ENCODE results near the gene ELMOD1.

The ELMOD1 gene

GRCh38 chr11:107682572-107682971 is 91.6 kb downstream of the ELMOD1 start:
- Mint-ChIP-seq H3K4me1 (no peaks in the 10 kb centered on the region), H3K36me3 (no peaks in the 10 kb centered on the region), H3K9me3 (no peaks in the 10 kb centered on the region), H3K27ac (no peak overlapping the region), H3K4me3 (no peak overlapping the region)
- DNase-seq (ENCODE audit: low spot score in 2 of 2) (no peak), ATAC-seq (no peak)

- H3K9me3 Mint-ChIP-seq, result no peaks in the 10 kb centered on the region
- H3K36me3 Mint-ChIP-seq, result no peaks in the 10 kb centered on the region
- no peaks in the 10 kb centered on the region for H3K4me1 Mint-ChIP-seq
- no peak overlapping the region for H3K4me3 Mint-ChIP-seq
- DNase-seq (ENCODE audit: low spot score in 2 of 2) (no peak), ATAC-seq (no peak)
- no peak overlapping the region for H3K27ac Mint-ChIP-seq
Measured at GRCh38 chr11:107683061-107683460, 92.1 kb downstream of the ELMOD1 start.

- DNase-seq (ENCODE audit: low spot score in 2 of 2) (no peak), ATAC-seq (no peak)
- no peaks in the 10 kb centered on the region for H3K36me3 Mint-ChIP-seq
- H3K4me1 Mint-ChIP-seq, result no peaks in the 10 kb centered on the region
- no peaks in the 10 kb centered on the region for H3K9me3 Mint-ChIP-seq
- H3K4me3 Mint-ChIP-seq, result no peak overlapping the region
- no peak overlapping the region for H3K27ac Mint-ChIP-seq
Measured at GRCh38 chr11:107683807-107684206, 92.9 kb downstream of the ELMOD1 start.

- no peak overlapping the region for H3K4me3 Mint-ChIP-seq
- H3K36me3 Mint-ChIP-seq, result no peaks in the 10 kb centered on the region
- H3K4me1 Mint-ChIP-seq, result no peaks in the 10 kb centered on the region
- ATAC-seq (no peak), DNase-seq (ENCODE audit: low spot score in 2 of 2) (no peak)
- H3K9me3 Mint-ChIP-seq, result no peaks in the 10 kb centered on the region
- no peak overlapping the region for H3K27ac Mint-ChIP-seq
Measured at GRCh38 chr11:107688322-107688918, 97.5 kb downstream of the ELMOD1 start.

GRCh38 chr11:107689317-107690202 is 98.6 kb downstream of the ELMOD1 start:
- DNase-seq (ENCODE audit: low spot score in 2 of 2) (peak; percentile 18 to 68), ATAC-seq (peak; percentile 79)
- Mint-ChIP-seq H3K4me1 (no peaks in the 10 kb centered on the region), H3K27ac (no peak overlapping the region), H3K4me3 (no peak overlapping the region), H3K36me3 (no peaks in the 10 kb centered on the region), H3K9me3 (no peaks in the 10 kb centered on the region)

GRCh38 chr11:107691000-107691750 is 100.2 kb downstream of the ELMOD1 start:
- Mint-ChIP-seq H3K9me3 (no peaks in the 10 kb centered on the region), H3K4me3 (no peak overlapping the region), H3K4me1 (no peaks in the 10 kb centered on the region), H3K36me3 (no peaks in the 10 kb centered on the region), H3K27ac (no peak overlapping the region)
- ATAC-seq, result no peak
- no peak for DNase-seq (ENCODE audit: low spot score in 2 of 2)

- DNase-seq (ENCODE audit: low spot score in 2 of 2), result no peak
- H3K36me3 Mint-ChIP-seq, result no peaks in the 10 kb centered on the region
- H3K27ac Mint-ChIP-seq, result no peak overlapping the region
- no peaks in the 10 kb centered on the region for H3K4me1 Mint-ChIP-seq
- no peak overlapping the region for H3K4me3 Mint-ChIP-seq
- no peak for ATAC-seq
- H3K9me3 Mint-ChIP-seq, result no peaks in the 10 kb centered on the region
Measured at GRCh38 chr11:107695446-107695845, 104.5 kb downstream of the ELMOD1 start.

- H3K9me3 Mint-ChIP-seq, result no peaks in the 10 kb centered on the region
- H3K4me3 Mint-ChIP-seq, result no peak overlapping the region
- ATAC-seq (no peak), DNase-seq (ENCODE audit: low spot score in 2 of 2) (no peak)
- no peaks in the 10 kb centered on the region for H3K36me3 Mint-ChIP-seq
- H3K4me1 Mint-ChIP-seq, result no peaks in the 10 kb centered on the region
- no peak overlapping the region for H3K27ac Mint-ChIP-seq
Measured at GRCh38 chr11:107696140-107696539, 105.2 kb downstream of the ELMOD1 start.

GRCh38 chr11:107697291-107697690 is 106.3 kb downstream of the ELMOD1 start:
- H3K27ac Mint-ChIP-seq, result no peak overlapping the region

GRCh38 chr11:107699371-107700285 is 108.7 kb downstream of the ELMOD1 start:
- no peak for ATAC-seq
- no peak overlapping the region for H3K27ac Mint-ChIP-seq
- no peaks in the 10 kb centered on the region for H3K4me1 Mint-ChIP-seq
- no peaks in the 10 kb centered on the region for H3K36me3 Mint-ChIP-seq
- DNase-seq (ENCODE audit: low spot score in 2 of 2), result no peak
- no peak overlapping the region for H3K4me3 Mint-ChIP-seq
- no peaks in the 10 kb centered on the region for H3K9me3 Mint-ChIP-seq

More at GRCh38 chr11:107697291-107697690, 106.3 kb downstream of the ELMOD1 start:
- H3K9me3 Mint-ChIP-seq, result no peaks in the 10 kb centered on the region
- DNase-seq (ENCODE audit: low spot score in 2 of 2) (no peak), ATAC-seq (no peak)
- no peaks in the 10 kb centered on the region for H3K36me3 Mint-ChIP-seq
- no peaks in the 10 kb centered on the region for H3K4me1 Mint-ChIP-seq
- H3K4me3 Mint-ChIP-seq, result no peak overlapping the region

GRCh38 chr11:107702109-107702660 is 111.2 kb downstream of the ELMOD1 start:
- Mint-ChIP-seq H3K9me3 (no peaks in the 10 kb centered on the region), H3K4me1 (no peaks in the 10 kb centered on the region), H3K27ac (no peak overlapping the region), H3K4me3 (no peak overlapping the region), H3K36me3 (no peaks in the 10 kb centered on the region)
- no peak for ATAC-seq
- no peak for DNase-seq (ENCODE audit: low spot score in 2 of 2)

- DNase-seq (ENCODE audit: low spot score in 2 of 2) (no peak), ATAC-seq (no peak)
- Mint-ChIP-seq H3K36me3 (no peaks in the 10 kb centered on the region), H3K4me1 (no peaks in the 10 kb centered on the region), H3K9me3 (no peaks in the 10 kb centered on the region), H3K4me3 (no peak overlapping the region), H3K27ac (no peak overlapping the region)
Measured at GRCh38 chr11:107702723-107703122, 111.8 kb downstream of the ELMOD1 start.

GRCh38 chr11:107704451-107704850 is 113.5 kb downstream of the ELMOD1 start:
- H3K36me3 Mint-ChIP-seq, result no peaks in the 10 kb centered on the region
- ATAC-seq (peak; percentile 66), DNase-seq (ENCODE audit: low spot score in 2 of 2) (no peak)
- no peaks in the 10 kb centered on the region for H3K9me3 Mint-ChIP-seq
- H3K27ac Mint-ChIP-seq, result no peak overlapping the region
- H3K4me3 Mint-ChIP-seq, result no peak overlapping the region
- no peaks in the 10 kb centered on the region for H3K4me1 Mint-ChIP-seq

GRCh38 chr11:107705027-107705426 is 114.1 kb downstream of the ELMOD1 start:
- ATAC-seq, result no peak
- no peak overlapping the region for H3K4me3 Mint-ChIP-seq
- no peak for DNase-seq (ENCODE audit: low spot score in 2 of 2)
- no peak overlapping the region for H3K27ac Mint-ChIP-seq
- no peaks in the 10 kb centered on the region for H3K36me3 Mint-ChIP-seq
- H3K9me3 Mint-ChIP-seq, result no peaks in the 10 kb centered on the region
- no peaks in the 10 kb centered on the region for H3K4me1 Mint-ChIP-seq
